BJ (cell line): Measurements from ENCODE around the gene CERS6. TPM values are rescaled to one million over a fixed set of nuclear protein-coding genes. Genes with fewer than 3 reads are reported as not detected.

Source experiments
- CTCF ChIA-PET: fragments of 350-600 bp; formaldehyde crosslinking; extraction: SDS; loops from one replicate; lab custom pipeline; 2021; ENCODE audit warnings: antibody characterized with exemption, inconsistent platforms; lab: Yijun Ruan, JAX
- POLR2A ChIA-PET: fragments of 300-600 bp; sonication (Branson Sonifier 250); formaldehyde crosslinking; extraction: SDS; loops from one replicate; lab custom pipeline; 2021; ENCODE audit warnings: antibody characterized with exemption; lab: Charles Lee
- DNase-seq: peaks from one replicate; pipeline ENCODE4 v3.0.0-alpha.2; 2011; ENCODE audit warnings: low read depth
- H3K27me3 ChIP-seq: 2 replicates; pipeline ENCODE4 v1.6.0; 2011; ENCODE audit warnings: low read length; ENCODE audit not compliant: control insufficient read depth, insufficient read depth
- H3K36me3 ChIP-seq: 2 replicates; pipeline ENCODE4 v1.5.1; 2011; ENCODE audit warnings: low read length; ENCODE audit not compliant: control insufficient read depth, insufficient read depth
- H3K4me3 ChIP-seq: 2 replicates; pipeline ENCODE4 v1.5.1; 2011; ENCODE audit warnings: low read depth, mild to moderate bottlenecking, control low read depth, low read length
- CTCF ChIP-seq: IDR thresholded peaks from 2 replicates; pipeline ENCODE4 v1.5.1; 2011; ENCODE audit warnings: low read depth, mild to moderate bottlenecking, control low read depth, inconsistent platforms, low read length, moderate library complexity; ENCODE audit not compliant: insufficient read depth
- polyA plus RNA-seq: library from polyadenylated mRNA; depleted of rRNA; stranded (reverse); fragments of >200 nt; gene quantifications from 2 replicates; pipeline ENCODE4 v1.2.3, GENCODE V29; 2011

CERS6 gene
- polyA plus RNA-seq, 1 experiment = 1.6 TPM

GRCh38 chr2:168475636-168476035 lies 19.6 kb downstream of the CERS6 start:
- ChIA-PET CTCF (interaction anchor here (1.2 kb wide), 1 partner anchor 19 kb away, joined by 3 read pairs; no protein-coding TSS in a partner anchor), POLR2A (no interaction called here)
- Histone ChIP-seq H3K27me3 (no peaks in the 10 kb centered on the region), H3K4me3 (no peak overlapping the region), H3K36me3 (no peaks in the 10 kb centered on the region)
- TF ChIP-seq CTCF = no peak
- no peak for DNase-seq

GRCh38 chr2:168478206-168478605 lies 22.1 kb downstream of the CERS6 start:
- no peak overlapping the region for H3K4me3 ChIP-seq
- CTCF ChIA-PET = interaction anchor here (0.6 kb wide), 1 partner anchor 27 kb away, joined by 6 read pairs; no protein-coding TSS in a partner anchor
- no peaks in the 10 kb centered on the region for H3K36me3 ChIP-seq
- no peak for TF ChIP-seq CTCF
- POLR2A ChIA-PET = no interaction called here
- H3K27me3 ChIP-seq = no peaks in the 10 kb centered on the region
- no peak for DNase-seq

- POLR2A ChIA-PET = no interaction called here
- H3K27me3 ChIP-seq = no peaks in the 10 kb centered on the region
- H3K4me3 ChIP-seq = no peak overlapping the region
- TF ChIP-seq CTCF = no peak
- no peak for DNase-seq
- H3K36me3 ChIP-seq = no peaks in the 10 kb centered on the region
- CTCF ChIA-PET = interaction anchor here (0.6 kb wide), 1 partner anchor 13 kb away, joined by 3 read pairs; no protein-coding TSS in a partner anchor
Measured at GRCh38 chr2:168480356-168480755, 24.3 kb downstream of the CERS6 start.

- CTCF ChIA-PET = interaction anchor here (1.4 kb wide), 1 partner anchor 9 kb away, joined by 5 read pairs; no protein-coding TSS in a partner anchor
- POLR2A ChIA-PET = no interaction called here
- Histone ChIP-seq H3K27me3 (no peaks in the 10 kb centered on the region), H3K4me3 (no peak overlapping the region), H3K36me3 (no peaks in the 10 kb centered on the region)
- DNase-seq = no peak
- no peak for TF ChIP-seq CTCF
Measured at GRCh38 chr2:168480825-168481585, 24.9 kb downstream of the CERS6 start.

- H3K4me3 ChIP-seq = no peak overlapping the region
- no peak for TF ChIP-seq CTCF
- POLR2A ChIA-PET = no interaction called here
- H3K36me3 ChIP-seq = no peaks in the 10 kb centered on the region
- DNase-seq = no peak
- CTCF ChIA-PET = interaction anchor here (1.4 to 1.9 kb wide), 2 partner anchors 10 to 12 kb away, joined by 5 read pairs; no protein-coding TSS in a partner anchor
- no peaks in the 10 kb centered on the region for H3K27me3 ChIP-seq
Measured at GRCh38 chr2:168482269-168482668, 26.2 kb downstream of the CERS6 start.
